ENCODE results near the gene ARFGEF3.

ARFGEF3 gene

GRCh38 chr6:138129190-138129589 lies 32.5 kb upstream of the ARFGEF3 start:
- TF ChIP-seq, protein P1, sequence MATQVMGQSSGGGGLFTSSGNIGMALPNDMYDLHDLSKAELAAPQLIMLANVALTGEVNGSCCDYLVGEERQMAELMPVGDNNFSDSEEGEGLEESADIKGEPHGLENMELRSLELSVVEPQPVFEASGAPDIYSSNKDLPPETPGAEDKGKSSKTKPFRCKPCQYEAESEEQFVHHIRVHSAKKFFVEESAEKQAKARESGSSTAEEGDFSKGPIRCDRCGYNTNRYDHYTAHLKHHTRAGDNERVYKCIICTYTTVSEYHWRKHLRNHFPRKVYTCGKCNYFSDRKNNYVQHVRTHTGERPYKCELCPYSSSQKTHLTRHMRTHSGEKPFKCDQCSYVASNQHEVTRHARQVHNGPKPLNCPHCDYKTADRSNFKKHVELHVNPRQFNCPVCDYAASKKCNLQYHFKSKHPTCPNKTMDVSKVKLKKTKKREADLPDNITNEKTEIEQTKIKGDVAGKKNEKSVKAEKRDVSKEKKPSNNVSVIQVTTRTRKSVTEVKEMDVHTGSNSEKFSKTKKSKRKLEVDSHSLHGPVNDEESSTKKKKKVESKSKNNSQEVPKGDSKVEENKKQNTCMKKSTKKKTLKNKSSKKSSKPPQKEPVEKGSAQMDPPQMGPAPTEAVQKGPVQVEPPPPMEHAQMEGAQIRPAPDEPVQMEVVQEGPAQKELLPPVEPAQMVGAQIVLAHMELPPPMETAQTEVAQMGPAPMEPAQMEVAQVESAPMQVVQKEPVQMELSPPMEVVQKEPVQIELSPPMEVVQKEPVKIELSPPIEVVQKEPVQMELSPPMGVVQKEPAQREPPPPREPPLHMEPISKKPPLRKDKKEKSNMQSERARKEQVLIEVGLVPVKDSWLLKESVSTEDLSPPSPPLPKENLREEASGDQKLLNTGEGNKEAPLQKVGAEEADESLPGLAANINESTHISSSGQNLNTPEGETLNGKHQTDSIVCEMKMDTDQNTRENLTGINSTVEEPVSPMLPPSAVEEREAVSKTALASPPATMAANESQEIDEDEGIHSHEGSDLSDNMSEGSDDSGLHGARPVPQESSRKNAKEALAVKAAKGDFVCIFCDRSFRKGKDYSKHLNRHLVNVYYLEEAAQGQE (IDR thresholded peaks at IDR 0.05; ENCODE audit: insufficient read depth in 1 of 2, low read depth in 2 of 2, low read length in 2 of 2), result no peak
- TF ChIP-seq TAF1 (IDR thresholded peaks at IDR 0.05; ENCODE audit: borderline replicate concordance, insufficient read depth, low read length), result no peak
- no peak for TF ChIP-seq SIN3A (IDR thresholded peaks at IDR 0.05; ENCODE audit: borderline replicate concordance, insufficient read depth, low read length)
- no peak for TF ChIP-seq FOXP2 (optimal IDR thresholded peaks at IDR 0.05; ENCODE audit: borderline replicate concordance, extremely low read depth, extremely low read length, insufficient read depth)
- TF ChIP-seq POLR2AphosphoS5 (IDR thresholded peaks at IDR 0.05; ENCODE audit: low read depth, low read length), result no peak

GRCh38 chr6:138142806-138143205 lies 18.9 kb upstream of the ARFGEF3 start:
- TF ChIP-seq TAF1 (IDR thresholded peaks at IDR 0.05; ENCODE audit: borderline replicate concordance, insufficient read depth, low read length), result no peak
- no peak for TF ChIP-seq SIN3A (IDR thresholded peaks at IDR 0.05; ENCODE audit: borderline replicate concordance, insufficient read depth, low read length)
- TF ChIP-seq, protein P1 (IDR thresholded peaks at IDR 0.05; ENCODE audit: insufficient read depth in 1 of 2, low read depth in 2 of 2, low read length in 2 of 2), result no peak
- TF ChIP-seq POLR2AphosphoS5 (IDR thresholded peaks at IDR 0.05; ENCODE audit: low read depth, low read length), result no peak
- TF ChIP-seq FOXP2 (optimal IDR thresholded peaks at IDR 0.05; ENCODE audit: borderline replicate concordance, extremely low read depth, extremely low read length, insufficient read depth), result no peak

DNA sequence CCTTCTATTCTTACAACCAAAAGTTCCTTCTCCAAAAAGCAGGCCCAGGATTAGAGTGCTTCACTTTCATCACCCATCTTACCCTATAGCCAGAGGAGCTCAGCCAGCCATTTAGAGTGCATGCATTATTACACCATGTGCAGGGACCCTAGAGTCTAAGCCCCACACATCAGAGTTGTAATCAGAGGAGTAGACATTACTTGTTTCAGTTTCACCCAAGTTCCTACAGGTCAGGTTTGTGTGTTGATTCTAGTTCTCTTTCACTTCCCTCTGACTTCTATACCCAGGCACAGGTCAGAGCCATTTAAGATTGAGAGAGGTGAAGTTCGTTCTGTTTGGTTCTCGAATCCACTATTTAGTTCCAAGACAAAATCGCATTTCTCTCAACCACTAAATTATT lies 16.3 kb upstream of the ARFGEF3 start:
- TF ChIP-seq SIN3A (IDR thresholded peaks at IDR 0.05; ENCODE audit: borderline replicate concordance, insufficient read depth, low read length) (no peak), TAF1 (IDR thresholded peaks at IDR 0.05; ENCODE audit: borderline replicate concordance, insufficient read depth, low read length) (no peak), POLR2AphosphoS5 (IDR thresholded peaks at IDR 0.05; ENCODE audit: low read depth, low read length) (no peak), FOXP2 (optimal IDR thresholded peaks at IDR 0.05; ENCODE audit: borderline replicate concordance, extremely low read depth, extremely low read length, insufficient read depth) (no peak)
- TF ChIP-seq, protein P1 (IDR thresholded peaks at IDR 0.05; ENCODE audit: insufficient read depth in 1 of 2, low read depth in 2 of 2, low read length in 2 of 2), result no peak

DNA sequence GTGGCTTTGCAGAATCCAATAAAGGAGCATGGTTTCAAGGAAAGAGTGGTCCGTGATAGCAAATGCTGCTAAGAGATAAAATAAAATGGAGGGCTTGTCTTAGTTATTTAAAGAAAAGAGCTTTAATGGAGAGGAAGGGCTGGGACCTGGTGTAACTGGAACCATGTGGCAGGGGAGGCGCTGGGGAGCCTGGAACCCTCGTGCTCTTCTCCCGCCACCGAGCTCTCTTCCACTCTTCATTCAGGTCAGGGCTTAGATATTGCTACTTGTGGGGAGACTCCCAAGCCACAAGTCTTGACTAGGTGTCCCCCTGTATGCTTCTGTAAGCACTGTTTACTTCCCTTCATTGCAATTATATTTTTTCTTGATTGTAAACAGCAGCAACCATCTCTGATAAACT lies 15.2 kb upstream of the ARFGEF3 start:
- TF ChIP-seq FOXP2 (optimal IDR thresholded peaks at IDR 0.05; ENCODE audit: borderline replicate concordance, extremely low read depth, extremely low read length, insufficient read depth) (no peak), SIN3A (IDR thresholded peaks at IDR 0.05; ENCODE audit: borderline replicate concordance, insufficient read depth, low read length) (no peak), POLR2AphosphoS5 (IDR thresholded peaks at IDR 0.05; ENCODE audit: low read depth, low read length) (no peak)
- TF ChIP-seq, protein P1 (IDR thresholded peaks at IDR 0.05; ENCODE audit: insufficient read depth in 1 of 2, low read depth in 2 of 2, low read length in 2 of 2), result no peak

DNA sequence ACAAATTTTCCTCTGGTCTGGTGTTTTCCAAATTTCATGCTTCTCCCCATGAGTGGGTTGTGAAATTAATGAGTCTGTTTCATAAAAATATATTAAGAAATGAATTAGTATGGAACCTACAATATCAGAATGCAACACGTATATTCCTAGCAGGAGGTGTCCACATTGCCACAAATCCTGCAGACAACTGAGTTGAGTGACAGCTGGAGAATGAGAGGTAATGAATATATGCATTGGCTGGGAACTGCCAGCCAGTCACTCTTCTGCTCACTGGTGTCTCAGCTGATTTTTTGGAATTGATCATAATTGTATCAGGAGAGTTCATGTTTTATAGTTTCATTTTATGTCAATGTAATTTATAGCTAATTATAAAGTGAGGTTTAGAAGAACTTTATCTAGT lies 6.3 kb upstream of the ARFGEF3 start:
- TF ChIP-seq TAF1 (IDR thresholded peaks at IDR 0.05; ENCODE audit: borderline replicate concordance, insufficient read depth, low read length), result no peak
- TF ChIP-seq SIN3A (IDR thresholded peaks at IDR 0.05; ENCODE audit: borderline replicate concordance, insufficient read depth, low read length), result no peak
- TF ChIP-seq FOXP2 (optimal IDR thresholded peaks at IDR 0.05; ENCODE audit: borderline replicate concordance, extremely low read depth, extremely low read length, insufficient read depth), result no peak
- TF ChIP-seq, protein P1 (IDR thresholded peaks at IDR 0.05; ENCODE audit: insufficient read depth in 1 of 2, low read depth in 2 of 2, low read length in 2 of 2), result no peak
